K562 (cell line): ENCODE data around the gene RAB3GAP2. TPM values are rescaled to one million over a fixed set of nuclear protein-coding genes. Genes with fewer than 3 reads are reported as not detected.

Experiments used
- ARID1B ChIP-seq: fragments of 450-650 bp; IDR thresholded peaks from 2 replicates; pipeline ENCODE4 v1.6.1; 2016; ENCODE audit warnings: antibody characterized with exemption, mild to moderate bottlenecking, inconsistent platforms
- ATF7 ChIP-seq: fragments of 450-650 bp; IDR thresholded peaks from 2 replicates; pipeline ENCODE4 v1.7.1; 2014; ENCODE audit warnings: mild to moderate bottlenecking, moderate library complexity
- COPS2 ChIP-seq: fragments of 450-650 bp; conservative IDR thresholded peaks from 2 replicates; pipeline ENCODE4 v1.6.1; 2016; ENCODE audit warnings: mild to moderate bottlenecking, moderate library complexity
- ETV6 ChIP-seq, 3 experiments: fragments of 150-350 bp in 1 of 3; sonication (generic) in 1 of 3; formaldehyde crosslinking in 1 of 3; IDR thresholded peaks; 2 replicates each; pipeline versions ENCODE4 v1.6.1 to v1.8.0; 2014 to 2022; ENCODE audit warnings: borderline replicate concordance in 2 of 3, low read depth in 2 of 3, antibody characterized with exemption in 1 of 3, low read length in 1 of 3, mild to moderate bottlenecking in 1 of 3, missing genetic modification reagents in 1 of 3
- GTF2F1 ChIP-seq: IDR thresholded peaks from 2 replicates; pipeline ENCODE4 v1.6.1; 2011; ENCODE audit warnings: low read depth, low read length, improper control_type of control experiment
- HCFC1 ChIP-seq: IDR thresholded peaks from 2 replicates; pipeline ENCODE4 v1.6.1; 2012; ENCODE audit warnings: low read depth, low read length, improper control_type of control experiment
- JUND ChIP-seq, 2 experiments: IDR thresholded peaks; 2 replicates in 1 of 2; 3 replicates in 1 of 2; pipeline ENCODE4 v1.6.1; 2011; ENCODE audit warnings: borderline replicate concordance in 2 of 2, low read depth in 2 of 2, low read length in 2 of 2, improper control_type of control experiment in 1 of 2, missing biosample characterization in 1 of 2, missing genetic modification characterization in 1 of 2, missing genetic modification reagents in 1 of 2
- MCM2 ChIP-seq: fragments of 450-650 bp; IDR thresholded peaks from 2 replicates; pipeline ENCODE4 v1.6.1; 2017; ENCODE audit warnings: low read depth, mild to moderate bottlenecking
- MTA2 ChIP-seq: fragments of 450-650 bp; IDR thresholded peaks from 2 replicates; pipeline ENCODE4 v1.6.1; 2016; ENCODE audit warnings: low read depth
- NBN ChIP-seq: fragments of 450-650 bp; IDR thresholded peaks from 2 replicates; pipeline ENCODE4 v1.6.1; 2016; ENCODE audit warnings: low read depth, mild to moderate bottlenecking
- RAD51 ChIP-seq: fragments of 450-650 bp; IDR thresholded peaks from 2 replicates; pipeline ENCODE4 v1.7.1; 2016; ENCODE audit warnings: low read depth, mild to moderate bottlenecking, borderline replicate concordance
- SFPQ ChIP-seq: fragments of 200-400 bp; formaldehyde crosslinking; IDR thresholded peaks from 2 replicates; pipeline ENCODE4 v1.6.1; 2017; ENCODE audit warnings: mild to moderate bottlenecking, low read depth, low read length, moderate library complexity
- SMARCE1 ChIP-seq: fragments of 450-650 bp; IDR thresholded peaks from 2 replicates; pipeline ENCODE4 v1.7.1; 2016; ENCODE audit warnings: mild to moderate bottlenecking
- SRF ChIP-seq, 2 experiments: fragments of 250-450, 450-650 bp in 1 of 2; sonication (Bioruptor Pico) in 1 of 2; sonication (generic) in 1 of 2; formaldehyde crosslinking; IDR thresholded peaks; 2 replicates each; pipeline versions ENCODE4 v1.5.0 to v1.5.1; 2020 to 2022; ENCODE audit warnings: mild to moderate bottlenecking in 1 of 2, missing genetic modification reagents in 1 of 2
- TAF15 ChIP-seq: fragments of 200-400 bp; formaldehyde crosslinking; IDR thresholded peaks from 2 replicates; pipeline ENCODE4 v1.6.1; 2017; ENCODE audit warnings: mild to moderate bottlenecking, low read depth, low read length, moderate library complexity
- ZBTB8A ChIP-seq: fragments of 450-650 bp; IDR thresholded peaks from 2 replicates; pipeline ENCODE4 v1.6.1; 2018; ENCODE audit warnings: mild to moderate bottlenecking, moderate library complexity; ENCODE audit not compliant: partially characterized antibody
- ZNF609 ChIP-seq: sonication (generic); formaldehyde crosslinking; IDR thresholded peaks from 2 replicates; pipeline ENCODE4 v1.8.1; 2023; ENCODE audit warnings: missing genetic modification reagents, mild to moderate bottlenecking, borderline replicate concordance
- polyA plus RNA-seq, 8 experiments: library from polyadenylated mRNA; depleted of rRNA in 4 of 8; stranded (reverse) in 5 of 8; unstranded in 3 of 8; fragments of >200 nt; fragmentation: Nextera tagmentation in 2 of 8; fragmentation: Illumina TruSeq in 1 of 8; extraction: Ambion mirVana in 2 of 8; extraction: Trizol in 1 of 8; gene quantifications; 2 replicates each; pipeline versions ENCODE4 v1.2.1 to v1.2.3, GENCODE V29; 2011 to 2014; ENCODE audit warnings: inconsistent platforms in 1 of 8, missing spikeins in 1 of 8
- total RNA-seq, 7 experiments: library from RNA; depleted of rRNA in 6 of 7; stranded (reverse); fragments of >200 nt in 6 of 7; fragmentation: Illumina TruSeq in 2 of 7; extraction: Trizol in 2 of 7; gene quantifications; 2 replicates each; pipeline versions ENCODE4 v1.2.1 to v1.2.3, GENCODE V29; 2011 to 2021; ENCODE audit warnings: low replicate concordance in 1 of 7

The RAB3GAP2 gene
- total and polyA plus RNA-seq, 9 of the 15 experiments (the other 6 are each of a cell fraction or from before 2014, with no cell fraction given) = 14.1 to 69.1 (median 32.2) TPM

- TF ChIP-seq SFPQ = no peak
- TF ChIP-seq MTA2 = peak; percentile 76
- no peak for TF ChIP-seq TAF15
- TF ChIP-seq MCM2 = no peak
- TF ChIP-seq ARID1B = peak; percentile 96
- no peak for TF ChIP-seq ZBTB8A
- peak; percentile 96 for TF ChIP-seq NBN
- TF ChIP-seq SRF (CRISPR knock-in tag; IDR thresholded peaks at IDR 0.05) = no peak
- TF ChIP-seq ATF7 = peak; percentile 98
- no peak for TF ChIP-seq HCFC1
- TF ChIP-seq GTF2F1 = no peak
- TF ChIP-seq ZNF609 (CRISPR knock-in tag) = 0 out of 2 replicates have a peak, but pooled peaks have one; percentile 36
- no peak for TF ChIP-seq ETV6 (IDR thresholded peaks at IDR 0.05; ENCODE audit: borderline replicate concordance in 1 of 2, low read depth in 2 of 2, low read length in 1 of 2)
- TF ChIP-seq ETV6 (CRISPR knock-in tag; IDR thresholded peaks at IDR 0.05; ENCODE audit: borderline replicate concordance) = no peak
- TF ChIP-seq RAD51 = peak; percentile 19; the same call in 1 of the 2 replicates
- TF ChIP-seq JUND (IDR thresholded peaks at IDR 0.05; ENCODE audit: borderline replicate concordance, low read depth, low read length) = peak; percentile 95
- peak; percentile 97 for TF ChIP-seq JUND (tag; IDR thresholded peaks at IDR 0.05; ENCODE audit: borderline replicate concordance, low read depth, low read length)
- TF ChIP-seq SMARCE1 = peak; percentile 95
- TF ChIP-seq COPS2 = no peak
Observed at GRCh38 chr1:220119043-220119512, 153.2 kb downstream of the RAB3GAP2 start (continued).
